HG02571 (cell line): ENCODE data around the gene GNG12.

Experiments used
- ATAC-seq: cut with Tn5 transposase; IDR thresholded peaks from one replicate; pipeline ENCODE4 v1.9.1; 2021; ENCODE audit warnings: mild to moderate bottlenecking, moderate library complexity; ENCODE audit not compliant: unreplicated experiment

Gene GNG12

DNA sequence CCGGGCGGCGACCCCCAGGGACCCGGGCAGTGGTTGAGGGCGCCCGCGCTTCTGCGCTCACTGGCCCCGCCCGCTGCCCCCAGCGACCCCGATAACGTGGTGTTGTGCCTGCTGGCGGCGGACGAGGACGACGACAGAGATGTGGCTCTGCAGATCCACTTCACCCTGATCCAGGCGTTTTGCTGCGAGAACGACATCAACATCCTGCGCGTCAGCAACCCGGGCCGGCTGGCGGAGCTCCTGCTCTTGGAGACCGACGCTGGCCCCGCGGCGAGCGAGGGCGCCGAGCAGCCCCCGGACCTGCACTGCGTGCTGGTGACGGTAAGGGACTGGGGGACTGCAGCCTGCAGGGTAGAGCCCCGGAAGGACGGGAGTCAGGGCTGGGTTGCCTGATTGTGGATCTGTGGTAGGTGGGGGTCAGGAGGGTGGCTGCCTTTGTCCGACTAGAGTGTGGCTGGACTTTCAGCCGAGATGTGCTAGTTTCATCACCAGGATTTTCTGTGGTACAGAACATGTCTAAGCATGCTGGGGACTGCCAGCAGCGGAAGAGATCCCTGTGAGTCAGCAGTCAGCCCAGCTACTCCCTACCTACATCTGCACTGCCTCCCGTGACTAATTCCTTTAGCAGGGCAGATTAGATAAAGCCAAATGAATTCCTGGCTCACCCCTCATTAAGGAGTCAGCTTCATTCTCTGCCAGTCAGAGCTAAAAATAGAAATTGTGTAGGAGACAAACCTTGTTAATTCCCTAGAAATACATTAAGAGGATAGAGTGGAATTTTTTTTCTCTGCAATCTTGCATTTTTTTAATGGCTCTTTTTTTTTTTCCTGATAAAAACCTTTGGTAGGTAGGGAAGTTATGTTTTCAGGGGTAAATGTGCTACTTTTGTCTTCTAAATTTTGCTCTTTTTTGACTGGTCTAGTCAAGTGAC is 146.7 kb downstream of the GNG12 start:
- peak; percentile 25 for ATAC-seq

GRCh38 chr1:67685558-67686266 is 147.6 kb downstream of the GNG12 start:
- peak; percentile 22 for ATAC-seq

DNA sequence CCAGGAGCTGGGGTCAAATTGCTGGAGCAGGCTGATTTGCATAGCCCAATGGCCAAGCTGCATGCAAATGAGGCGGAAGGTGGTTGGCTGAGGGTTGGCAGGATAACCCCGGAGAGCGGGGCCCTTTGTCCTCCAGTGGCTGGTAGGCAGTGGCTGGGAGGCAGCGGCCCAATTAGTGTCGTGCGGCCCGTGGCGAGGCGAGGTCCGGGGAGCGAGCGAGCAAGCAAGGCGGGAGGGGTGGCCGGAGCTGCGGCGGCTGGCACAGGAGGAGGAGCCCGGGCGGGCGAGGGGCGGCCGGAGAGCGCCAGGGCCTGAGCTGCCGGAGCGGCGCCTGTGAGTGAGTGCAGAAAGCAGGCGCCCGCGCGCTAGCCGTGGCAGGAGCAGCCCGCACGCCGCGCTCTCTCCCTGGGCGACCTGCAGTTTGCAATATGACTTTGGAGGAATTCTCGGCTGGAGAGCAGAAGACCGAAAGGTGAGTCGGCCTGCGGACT is 148.2 kb downstream of the GNG12 start, which contains the start of gene GADD45A:
TSS of gene GADD45A (plus strand) at position 135 of the 491 bp plus-strand sequence. CDS start at position 429, 294 bp downstream.
- peak; percentile 86 for ATAC-seq

GRCh38 chr1:67684526-67685066 is 148.7 kb downstream of the GNG12 start:
- ATAC-seq, result no peak

GRCh38 chr1:67683766-67684525 is 149.3 kb downstream of the GNG12 start:
- no peak for ATAC-seq

DNA sequence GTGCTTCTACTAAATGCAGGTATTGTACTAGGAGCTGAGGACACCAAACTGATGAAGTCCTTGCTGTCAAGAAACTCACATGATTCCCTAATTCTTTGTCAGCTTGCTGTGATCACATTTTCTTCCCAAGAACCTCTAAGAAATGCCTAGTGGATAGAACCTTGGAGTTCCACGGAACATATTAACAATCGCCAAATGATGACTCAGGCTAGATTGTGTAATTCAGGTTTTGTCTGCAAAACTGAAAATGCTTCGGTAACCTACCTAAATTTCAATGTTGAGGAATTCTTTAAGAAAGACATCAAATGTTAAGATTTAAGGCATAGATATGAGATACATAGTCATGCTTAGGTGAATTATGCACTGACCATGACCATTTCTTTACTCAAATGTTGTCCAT is 150.0 kb downstream of the GNG12 start:
- no peak for ATAC-seq

DNA sequence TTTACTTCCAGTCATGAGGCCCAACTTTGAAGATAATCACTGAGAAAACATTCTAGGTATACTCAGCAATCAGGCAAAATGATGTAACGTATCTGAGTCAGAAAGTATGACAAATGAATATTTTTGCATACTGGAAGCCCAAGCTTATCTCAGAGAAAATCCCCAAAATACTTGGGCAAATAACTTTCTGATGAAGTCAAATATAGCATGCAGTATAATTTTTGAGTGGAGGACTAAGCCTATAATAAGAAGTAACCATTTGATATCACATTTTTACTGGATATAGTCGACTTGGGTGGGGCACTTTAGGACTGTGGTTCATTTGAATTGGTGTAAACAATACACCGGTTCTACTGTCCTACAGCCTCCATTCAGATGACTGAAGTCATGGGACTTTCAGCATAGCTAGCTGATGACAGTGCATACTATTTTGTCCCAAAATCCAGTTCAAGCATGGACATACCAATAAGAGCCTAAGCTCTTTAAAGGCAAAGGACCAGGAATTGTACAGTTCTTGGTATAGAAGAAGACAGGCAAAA is 150.5 kb downstream of the GNG12 start:
- ATAC-seq, result no peak

DNA sequence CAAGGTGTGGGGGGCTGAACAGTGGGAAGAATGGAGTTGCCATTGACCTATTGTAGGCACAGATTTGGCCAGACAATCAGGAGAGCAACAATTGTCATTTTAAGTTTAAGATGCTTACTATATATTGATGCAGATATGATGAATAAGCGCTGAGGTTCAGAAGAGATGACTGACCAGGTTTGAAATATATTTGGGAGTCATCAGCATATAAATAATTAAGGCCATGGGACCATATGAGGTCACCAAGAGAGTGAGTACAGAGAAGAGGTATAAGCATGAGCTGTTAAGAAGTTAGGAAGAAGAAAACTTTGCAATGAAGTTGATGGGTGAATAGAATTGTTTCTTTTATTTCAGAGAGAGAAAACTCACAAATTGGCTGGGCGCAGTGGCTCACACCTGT is 152.8 kb downstream of the GNG12 start:
- ATAC-seq, result no peak

GRCh38 chr1:67679691-67680090 is 153.6 kb downstream of the GNG12 start:
- ATAC-seq, result no peak

- ATAC-seq, result no peak
Measured at GRCh38 chr1:67677930-67678329, 155.3 kb downstream of the GNG12 start.

DNA sequence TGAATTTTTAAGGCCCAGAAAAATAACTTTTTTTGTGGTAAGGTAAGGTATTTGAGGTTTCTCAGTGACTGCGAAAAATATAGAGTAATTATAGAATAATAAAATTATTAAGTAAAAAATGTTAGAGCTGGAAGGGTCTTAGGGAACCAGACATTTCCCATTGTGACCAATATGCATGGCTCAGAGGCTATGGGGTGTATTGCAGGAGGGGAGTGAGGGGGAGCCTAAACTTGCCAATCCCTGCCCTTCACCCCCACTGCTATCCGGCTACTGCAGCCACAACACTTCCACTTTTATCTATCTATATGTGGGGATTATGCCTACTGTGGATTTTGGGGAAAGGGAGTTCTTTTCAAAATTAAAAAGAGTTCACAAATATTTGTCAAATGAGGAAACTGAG is 155.9 kb downstream of the GNG12 start:
- ATAC-seq, result no peak

- no peak for ATAC-seq
Measured at GRCh38 chr1:67676946-67677345, 156.3 kb downstream of the GNG12 start.

GRCh38 chr1:67676287-67676686 is 157.0 kb downstream of the GNG12 start:
- ATAC-seq, result no peak

GRCh38 chr1:67675800-67676199 is 157.5 kb downstream of the GNG12 start:
- ATAC-seq, result peak; percentile 83

GRCh38 chr1:67674260-67675011 is 158.8 kb downstream of the GNG12 start:
- peak; percentile 53 for ATAC-seq

DNA sequence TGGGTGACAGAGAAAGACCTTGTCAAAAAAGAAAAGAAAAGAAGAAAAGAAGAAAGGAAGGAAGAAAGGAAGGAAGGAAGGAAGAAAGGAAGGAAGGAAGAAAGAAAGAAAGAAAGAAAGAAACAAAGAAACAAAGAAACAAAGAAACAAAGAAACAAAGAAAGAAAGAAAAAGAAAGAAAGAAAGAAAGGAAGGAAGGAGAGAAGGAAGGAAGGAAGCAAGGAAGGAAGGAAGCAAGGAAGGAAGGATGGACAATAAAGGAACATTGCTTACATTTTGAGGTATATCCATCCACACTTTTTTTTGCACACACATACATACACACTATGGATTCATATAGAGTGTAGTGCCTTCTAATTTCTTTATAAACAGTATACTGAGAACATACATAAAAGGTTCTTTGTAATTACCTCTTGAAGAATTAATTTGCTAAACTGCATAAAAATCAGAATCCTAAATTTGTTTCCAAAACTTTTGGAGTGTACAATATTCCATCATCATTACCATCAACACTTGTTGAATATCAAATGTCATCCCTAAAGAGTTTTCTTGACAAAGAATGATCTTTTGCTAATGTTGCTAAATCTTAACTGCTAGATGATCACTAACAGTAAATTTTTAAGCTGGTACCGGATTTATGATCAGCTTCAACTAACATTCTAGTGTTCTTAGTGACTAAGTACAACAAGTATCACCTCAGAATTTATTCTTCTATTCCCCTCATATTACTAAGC is 159.6 kb downstream of the GNG12 start:
- no peak for ATAC-seq

GRCh38 chr1:67672260-67672803 is 160.9 kb downstream of the GNG12 start:
- no peak for ATAC-seq

GRCh38 chr1:67668660-67669059 is 164.6 kb downstream of the GNG12 start:
- no peak for ATAC-seq

DNA sequence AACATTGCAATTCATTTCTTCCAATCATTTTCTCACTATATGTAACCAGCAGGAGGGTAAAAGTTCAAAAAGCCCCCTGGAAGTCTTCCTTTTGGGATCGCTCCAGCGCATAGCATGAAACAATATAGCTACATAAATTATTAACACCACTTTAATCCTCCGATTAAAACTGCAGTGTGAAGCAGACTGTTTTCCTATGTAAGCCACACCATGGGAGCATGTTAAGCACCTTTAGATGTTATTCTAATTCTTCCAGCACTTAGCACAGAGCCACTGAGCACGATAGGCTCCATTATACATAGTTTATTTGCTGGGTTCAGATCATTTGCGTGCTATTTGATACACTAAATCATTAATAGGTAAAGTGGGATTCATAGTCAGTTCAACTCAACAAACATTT is 166.6 kb downstream of the GNG12 start:
- no peak for ATAC-seq
